Tongue (tissue), 2 donors: Measurements from ENCODE around the gene COQ4. TPM values are rescaled to one million over a fixed set of nuclear protein-coding genes. Genes with fewer than 3 reads are reported as not detected.

Experiments
- DNase-seq: peaks from one replicate; pipeline ENCODE4 v3.0.0-alpha.2; 2015
- total RNA-seq: library from RNA; depleted of rRNA; stranded (reverse); fragments of >200 nt; gene quantifications from one replicate; pipeline ENCODE4 v1.2.3, GENCODE V29; 2014

COQ4 gene
- total RNA-seq, 1 donor from 2014 or later: 29.8 TPM

DNA sequence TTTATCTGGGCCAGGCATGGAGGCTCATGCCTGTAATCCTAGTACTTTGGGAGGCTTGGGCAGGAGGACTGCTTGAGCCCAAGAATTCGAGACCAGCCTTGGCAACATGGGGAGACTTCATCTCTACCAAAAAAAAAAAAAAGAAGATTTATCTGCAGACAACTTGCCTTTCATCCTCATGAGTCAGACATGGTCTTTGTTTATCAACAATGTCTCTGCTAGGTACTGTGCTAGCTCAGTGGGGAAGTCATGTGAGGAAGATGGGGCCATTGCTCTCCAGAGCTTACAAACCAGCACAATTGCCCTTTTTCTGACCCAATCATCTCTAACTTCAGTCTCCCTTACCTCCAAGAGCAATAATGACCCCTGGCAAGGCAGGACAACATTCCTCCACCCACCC is 50.1 kb downstream of the COQ4 start:
- DNase-seq: no peak

DNA sequence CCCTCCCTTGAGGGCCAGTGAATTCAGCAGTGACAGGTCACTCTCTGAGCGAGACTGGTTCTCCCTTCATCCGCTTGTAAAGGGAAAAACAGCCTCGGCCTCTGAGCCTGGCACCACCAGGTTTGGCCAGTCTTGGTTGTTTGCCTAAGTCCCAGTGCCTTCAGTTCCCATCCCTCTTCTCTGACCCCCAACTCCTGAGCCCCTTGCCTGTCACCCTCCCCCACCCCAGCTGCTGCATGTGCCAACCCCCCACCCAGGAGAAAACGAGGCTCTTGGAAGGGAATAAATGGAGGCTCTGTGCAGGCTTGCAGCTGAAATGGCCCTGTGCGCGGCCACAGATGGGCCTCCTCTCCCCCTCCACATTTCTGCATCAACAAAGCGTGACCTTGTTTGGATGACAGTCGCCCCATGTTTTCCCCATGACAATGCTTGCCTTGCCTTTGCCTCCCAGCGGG is 51.6 kb downstream of the COQ4 start:
- no peak for DNase-seq

DNA sequence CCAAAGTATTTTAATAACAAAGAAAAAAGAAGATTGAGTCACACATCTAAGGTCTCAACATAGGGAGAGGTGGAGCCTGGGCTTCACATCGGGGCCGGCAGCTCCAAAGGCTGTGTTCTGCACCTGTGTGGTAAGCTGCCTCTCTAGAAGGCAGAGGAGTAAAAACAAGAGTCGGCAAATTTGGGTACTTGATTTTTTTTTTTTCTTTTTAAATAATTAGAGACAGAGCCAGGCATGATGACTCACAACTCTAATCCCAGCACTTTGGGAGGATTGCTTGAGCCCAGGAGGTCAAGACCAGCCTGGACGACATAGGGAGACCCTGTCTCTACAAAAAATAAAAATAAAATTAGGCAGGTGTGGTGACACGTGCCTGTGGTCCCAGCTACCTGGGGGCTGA is 53.2 kb downstream of the COQ4 start:
- DNase-seq: no peak

DNA sequence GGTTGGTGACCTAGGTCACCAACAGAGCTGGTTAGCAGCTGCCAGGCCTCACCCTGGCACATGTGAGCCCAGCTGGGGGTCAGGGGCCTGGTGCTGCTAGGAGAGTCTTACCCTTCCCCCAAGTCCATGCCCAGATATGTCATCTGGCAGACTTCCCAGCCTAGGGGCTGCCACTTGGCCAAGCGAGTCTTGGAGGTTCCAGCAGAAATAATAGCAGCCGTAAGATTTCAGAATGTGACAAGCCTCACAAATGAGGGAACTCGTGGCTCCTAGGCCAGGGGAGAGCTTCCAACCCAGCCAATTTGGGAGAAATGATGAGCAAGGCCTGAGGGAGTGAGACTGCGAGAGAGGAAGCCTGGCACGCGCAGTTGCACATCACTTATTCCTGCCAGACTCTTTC is 59.6 kb downstream of the COQ4 start:
- DNase-seq: peak; percentile 89

DNA sequence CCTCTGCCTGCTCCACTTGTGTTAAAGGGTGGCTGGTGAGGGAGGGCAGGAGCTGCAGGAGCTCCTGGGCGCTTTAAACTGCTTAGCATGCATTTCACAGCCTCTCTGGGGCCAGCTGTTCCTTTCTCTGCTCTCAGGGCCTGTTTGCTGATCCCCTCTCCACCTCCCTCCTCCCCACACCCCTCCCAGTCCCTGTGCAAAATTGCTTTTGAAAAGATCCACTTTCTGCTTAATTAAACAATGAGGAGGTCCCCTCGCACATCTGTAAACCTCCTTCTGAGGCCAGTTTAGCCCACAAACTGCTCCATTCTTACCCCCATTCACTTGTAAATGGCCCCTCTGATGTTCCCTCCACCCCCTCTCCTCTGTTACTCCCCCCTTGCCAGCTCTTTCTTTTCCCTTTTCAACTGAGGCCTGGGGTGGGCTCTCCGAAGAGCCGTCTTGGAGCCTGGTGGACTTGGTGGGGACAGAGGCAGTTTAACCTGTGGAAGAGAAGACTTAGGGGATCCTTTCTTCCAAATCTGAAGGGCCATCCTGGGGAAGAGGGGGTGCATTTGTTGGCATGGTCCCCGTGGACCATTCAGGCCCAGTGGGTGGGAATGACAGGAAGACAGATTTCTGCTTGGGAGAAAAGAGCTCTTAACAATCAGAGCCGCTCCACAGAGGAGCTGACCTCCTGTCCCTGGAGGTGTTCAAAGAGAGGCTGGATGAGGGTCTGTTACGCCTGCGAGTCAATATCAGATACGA is 60.5 kb downstream of the COQ4 start:
- DNase-seq: peak; percentile 89

Other genes with a start within 250 kb of the COQ4 start
- gene PTGES2, start 195.1 kb upstream of the COQ4 start, total RNA-seq: 55.2 TPM
- gene LCN2, start 173.4 kb upstream of the COQ4 start, total RNA-seq: 19.7 TPM
- 34.5 TPM for gene BBLN, start 162.6 kb upstream of the COQ4 start, total RNA-seq
- 30.1 TPM for gene CIZ1, start 131.3 kb upstream of the COQ4 start, total RNA-seq
- 31.9 TPM for gene DNM1, start 119.5 kb upstream of the COQ4 start, total RNA-seq
- gene GOLGA2, start 46.8 kb upstream of the COQ4 start, total RNA-seq: 134 TPM
- 14.7 TPM for gene SWI5, start 46.6 kb upstream of the COQ4 start, total RNA-seq
- 9.6 TPM for gene TRUB2, start 392 bp upstream of the COQ4 start, total RNA-seq
- 11.5 TPM for gene SLC27A4, start 17.7 kb downstream of the COQ4 start, total RNA-seq
- gene URM1, start 48.5 kb downstream of the COQ4 start, total RNA-seq: 28.8 TPM
- gene CERCAM, start 98.0 kb downstream of the COQ4 start, total RNA-seq: 63.2 TPM
- 20.9 TPM for gene ODF2, start 133.2 kb downstream of the COQ4 start, total RNA-seq
- gene GLE1, start 181.9 kb downstream of the COQ4 start, total RNA-seq: 32.0 TPM
- 335 TPM for gene SPTAN1, start 229.7 kb downstream of the COQ4 start, total RNA-seq